ENCODE data around the gene MYO3B. TPM values are rescaled to one million over a fixed set of nuclear protein-coding genes. Genes with fewer than 3 reads are reported as not detected.
"Not testable (repeated sequence)": the region's sequence is repeated elsewhere in the genome, so short reads cannot be mapped to it uniquely, and the experiment has no call there.

The MYO3B gene
- total RNA-seq, 1 donor from 2014 or later = 0.05 TPM

- intact Hi-C loops (cut with DNase I) = no loop called here
- no peak for DNase-seq (ENCODE audit: low spot score)
Measured at GRCh38 chr2:170204298-170204951, 26.5 kb downstream of the MYO3B start.

- no peak for DNase-seq (ENCODE audit: low spot score)
- intact Hi-C loops (cut with DNase I) = no loop called here
Measured at GRCh38 chr2:170206246-170206645, 28.3 kb downstream of the MYO3B start.

- DNase-seq (ENCODE audit: low spot score) = no peak
- intact Hi-C loops (cut with DNase I) = no loop called here
Measured at GRCh38 chr2:170206805-170207407, 29.0 kb downstream of the MYO3B start.

- intact Hi-C loops (cut with DNase I) = no loop called here
- no peak for DNase-seq (ENCODE audit: low spot score)
Measured at GRCh38 chr2:170207901-170208300, 30.0 kb downstream of the MYO3B start.

- DNase-seq (ENCODE audit: low spot score) = no peak
- intact Hi-C loops (cut with DNase I) = no loop called here
Measured at GRCh38 chr2:170208967-170209366, 31.0 kb downstream of the MYO3B start.

GRCh38 chr2:170212625-170213280 lies 34.8 kb downstream of the MYO3B start:
- intact Hi-C loops (cut with DNase I) = no loop called here
- DNase-seq (ENCODE audit: low spot score) = no peak

- DNase-seq (ENCODE audit: low spot score); intact Hi-C loops (cut with DNase I): not testable (repeated sequence)
Measured at GRCh38 chr2:170213281-170213625, 35.3 kb downstream of the MYO3B start.

- intact Hi-C loops (cut with DNase I) = no loop called here
- no peak for DNase-seq (ENCODE audit: low spot score)
Measured at GRCh38 chr2:170213651-170214050, 35.7 kb downstream of the MYO3B start.

GRCh38 chr2:170214309-170214948 lies 36.5 kb downstream of the MYO3B start:
- intact Hi-C loops (cut with DNase I) = no loop called here
- no peak for DNase-seq (ENCODE audit: low spot score)

GRCh38 chr2:170215021-170215420 lies 37.1 kb downstream of the MYO3B start:
- intact Hi-C loops (cut with DNase I) = no loop called here
- DNase-seq (ENCODE audit: low spot score) = no peak

- intact Hi-C loops (cut with DNase I) = no loop called here
- no peak for DNase-seq (ENCODE audit: low spot score)
Measured at GRCh38 chr2:170216428-170216827, 38.5 kb downstream of the MYO3B start.

- intact Hi-C loops (cut with DNase I) = no loop called here
Measured at GRCh38 chr2:170216981-170217380, 39.0 kb downstream of the MYO3B start.

GRCh38 chr2:170217778-170218251 lies 39.9 kb downstream of the MYO3B start:
- no peak for DNase-seq (ENCODE audit: low spot score)
- intact Hi-C loops (cut with DNase I) = no loop called here

More at GRCh38 chr2:170216981-170217380, 39.0 kb downstream of the MYO3B start:
- no peak for DNase-seq (ENCODE audit: low spot score)

GRCh38 chr2:170218456-170218855 lies 40.5 kb downstream of the MYO3B start:
- intact Hi-C loops (cut with DNase I) = no loop called here
- no peak for DNase-seq (ENCODE audit: low spot score)

- intact Hi-C loops (cut with DNase I) = no loop called here
- no peak for DNase-seq (ENCODE audit: low spot score)
Measured at GRCh38 chr2:170218931-170219330, 41.0 kb downstream of the MYO3B start.

GRCh38 chr2:170221317-170222288 lies 43.7 kb downstream of the MYO3B start:
- no peak for DNase-seq (ENCODE audit: low spot score)
- intact Hi-C loops (cut with DNase I) = no loop called here

GRCh38 chr2:170222298-170222697 lies 44.4 kb downstream of the MYO3B start:
- no peak for DNase-seq (ENCODE audit: low spot score)

GRCh38 chr2:170222842-170223241 lies 44.9 kb downstream of the MYO3B start:
- no peak for DNase-seq (ENCODE audit: low spot score)
- intact Hi-C loops (cut with DNase I) = no loop called here

More at GRCh38 chr2:170222298-170222697, 44.4 kb downstream of the MYO3B start:
- intact Hi-C loops (cut with DNase I) = no loop called here

GRCh38 chr2:170224692-170225294 lies 46.8 kb downstream of the MYO3B start:
- intact Hi-C loops (cut with DNase I) = no loop called here
- DNase-seq (ENCODE audit: low spot score) = no peak
